AML-193 (cell line): ENCODE measurements around the gene MANEAL.

Source experiments
- DNase-seq, 2 experiments: peaks; one replicate each; lab custom pipeline; 2025; lab: John Stamatoyannopoulos, UW

The MANEAL gene

DNA sequence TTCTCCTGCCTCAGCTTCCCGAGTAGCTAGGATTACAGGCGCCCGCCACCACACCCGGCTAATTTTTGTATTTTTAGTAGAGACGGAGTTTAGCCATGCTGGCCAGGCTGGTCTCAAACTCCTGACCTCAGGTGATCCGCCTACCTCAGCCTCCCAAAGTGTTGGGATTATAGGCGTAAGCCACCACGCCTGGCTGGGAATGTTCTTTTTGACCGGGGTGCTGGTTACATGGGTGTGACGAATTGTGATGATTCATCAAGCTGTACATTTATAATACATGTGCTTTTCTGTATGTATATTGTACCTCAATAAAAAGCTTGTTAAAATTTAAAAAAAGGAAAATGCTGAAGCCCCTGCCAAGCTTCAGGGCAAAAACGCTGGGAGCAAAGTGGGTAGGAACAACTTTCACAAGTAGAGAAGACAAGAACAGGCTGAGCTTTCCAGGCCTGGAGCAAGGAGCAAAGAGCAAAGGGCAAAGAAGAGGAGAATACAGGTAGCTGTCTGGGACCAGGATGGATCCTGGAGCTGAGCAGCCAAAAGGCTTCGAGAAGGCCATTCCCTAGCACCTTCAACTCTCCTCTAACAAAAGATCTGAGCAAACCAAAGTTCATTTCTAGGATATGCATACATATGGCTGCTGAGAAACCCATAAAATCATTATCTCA lies 34.9 kb downstream of the MANEAL start:
- no peak for DNase-seq

DNA sequence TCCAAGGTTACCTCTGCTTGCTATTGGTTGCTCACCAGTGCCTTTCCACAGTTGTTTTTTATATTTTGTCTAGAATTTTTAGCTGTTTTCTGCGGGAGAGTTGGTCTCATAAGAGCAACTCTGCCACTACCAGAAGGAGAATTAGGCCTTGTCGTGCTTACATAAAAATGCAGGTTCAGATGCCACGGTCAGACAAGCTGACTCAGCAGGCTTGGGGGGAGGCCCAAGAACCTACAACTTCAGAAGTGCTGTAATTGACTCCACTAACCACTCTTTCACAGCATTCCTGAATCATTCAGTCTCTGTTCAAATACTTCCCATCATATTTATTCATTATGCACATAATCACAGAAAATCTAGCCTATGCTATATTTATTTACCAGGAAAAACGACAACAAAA lies 37.5 kb downstream of the MANEAL start:
- DNase-seq: no peak

DNA sequence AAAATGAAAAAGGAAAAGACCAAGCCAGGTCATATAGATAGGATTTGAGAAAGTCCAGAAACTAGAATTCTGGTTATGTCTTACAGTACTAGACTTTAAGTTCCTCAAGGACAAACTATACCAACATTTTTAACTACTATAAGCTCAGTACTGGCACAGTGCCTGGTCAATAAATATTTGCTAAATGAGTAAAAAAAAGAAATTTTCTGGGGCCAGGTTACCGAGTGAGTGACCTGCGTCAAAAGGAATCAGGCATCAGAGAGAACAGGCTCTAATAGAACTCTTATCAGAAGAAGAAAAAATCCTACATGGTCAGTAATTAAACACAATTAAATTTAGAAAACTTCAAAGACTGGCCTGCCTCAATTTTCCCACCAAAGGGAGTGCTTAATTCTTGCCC lies 38.2 kb downstream of the MANEAL start:
- DNase-seq: no peak

DNA sequence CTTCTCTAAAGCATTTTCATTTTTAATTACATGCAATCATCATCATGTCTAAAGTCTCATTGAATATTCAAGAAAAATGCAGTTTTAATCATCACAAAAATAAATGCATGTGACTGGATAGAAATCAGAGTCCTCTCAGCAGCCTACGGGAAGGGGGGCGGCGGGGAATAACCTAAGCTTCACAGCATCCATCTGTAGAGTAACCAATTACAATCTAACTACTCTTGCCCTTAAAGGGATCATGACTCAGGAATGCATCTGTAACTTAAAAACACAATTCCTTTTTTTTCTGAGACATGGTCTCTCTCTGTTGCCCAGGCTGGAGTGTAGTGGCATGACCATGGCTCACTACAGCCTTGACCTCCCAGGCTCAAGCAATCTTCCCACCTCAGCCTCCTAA lies 43.1 kb downstream of the MANEAL start:
- no peak for DNase-seq

DNA sequence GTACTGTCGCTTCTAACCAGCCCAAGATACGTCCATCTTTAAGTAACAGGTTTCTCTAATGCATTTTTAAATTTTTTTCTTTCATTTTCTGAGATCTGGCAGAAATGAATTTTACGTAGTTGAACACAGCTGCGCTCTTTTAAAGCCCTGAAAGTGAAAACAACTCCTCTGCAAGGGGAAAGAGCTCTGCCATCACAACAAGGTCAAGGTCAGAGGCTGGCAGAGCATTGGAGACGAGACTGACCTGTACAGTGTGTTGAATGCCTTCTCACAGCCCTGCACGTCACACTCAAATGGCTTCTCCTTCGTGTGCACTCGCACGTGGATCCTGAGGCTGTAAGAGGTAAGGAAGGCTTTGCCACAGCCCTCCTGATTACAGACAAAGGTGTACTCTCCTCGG lies 46.0 kb downstream of the MANEAL start:
- DNase-seq: no peak

DNA sequence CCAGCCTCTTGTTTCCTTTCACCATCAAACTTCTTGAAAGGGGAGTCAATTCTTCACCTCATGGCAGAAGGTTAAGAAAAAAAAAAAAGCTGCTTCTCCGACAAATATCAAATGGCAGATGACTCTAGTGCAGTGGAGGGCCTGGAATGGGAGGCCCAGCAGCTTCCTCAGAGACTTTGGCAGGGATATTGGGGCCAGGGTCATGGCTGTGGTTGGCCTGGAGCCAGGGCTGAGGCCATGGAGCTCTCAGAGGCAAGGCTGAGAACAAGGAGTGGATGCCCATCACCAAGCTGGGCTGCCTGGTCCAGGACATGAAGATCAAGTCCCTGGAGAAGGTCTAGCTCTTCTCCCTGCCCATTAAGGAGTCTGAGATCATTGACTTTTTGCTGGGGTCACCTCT lies 47.1 kb downstream of the MANEAL start:
- DNase-seq: no peak

DNA sequence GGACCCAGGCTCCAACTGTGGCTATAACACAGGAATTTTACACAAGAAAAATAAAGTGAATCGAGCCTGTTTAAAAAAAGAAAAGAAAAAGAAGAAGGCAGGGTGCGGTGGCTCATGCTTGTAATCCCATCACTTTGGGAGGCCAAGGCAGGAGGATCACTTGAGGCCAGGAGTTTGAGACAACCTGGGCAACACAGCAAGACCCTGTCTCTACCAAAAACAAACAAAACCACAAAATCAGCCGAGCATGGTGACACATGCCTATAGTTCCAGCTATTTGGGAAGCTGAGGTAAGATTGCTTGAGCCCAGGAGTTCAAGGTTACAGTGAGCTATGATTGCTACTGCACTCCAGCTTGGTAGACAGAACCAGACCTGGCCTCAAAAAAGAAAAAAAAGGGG lies 48.0 kb downstream of the MANEAL start:
- no peak for DNase-seq

DNA sequence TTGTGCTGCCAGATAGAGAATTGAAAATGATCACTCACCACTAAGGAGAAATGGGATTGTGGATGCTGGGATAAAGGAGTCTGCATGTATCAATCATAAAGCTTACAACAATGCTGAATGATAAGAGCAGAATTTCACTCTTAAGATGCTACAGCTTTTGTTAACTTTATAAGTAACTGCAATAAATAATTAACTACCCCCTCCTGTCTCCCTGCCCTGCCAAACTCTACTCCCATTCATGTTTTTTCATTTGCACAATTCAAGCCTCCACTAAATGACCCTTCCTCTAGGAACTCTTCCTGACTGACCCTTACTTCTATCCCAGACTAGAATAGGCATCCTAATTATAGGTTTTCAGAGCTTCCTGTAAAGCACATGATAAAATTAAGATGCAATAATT lies 50.9 kb downstream of the MANEAL start:
- DNase-seq: no peak

DNA sequence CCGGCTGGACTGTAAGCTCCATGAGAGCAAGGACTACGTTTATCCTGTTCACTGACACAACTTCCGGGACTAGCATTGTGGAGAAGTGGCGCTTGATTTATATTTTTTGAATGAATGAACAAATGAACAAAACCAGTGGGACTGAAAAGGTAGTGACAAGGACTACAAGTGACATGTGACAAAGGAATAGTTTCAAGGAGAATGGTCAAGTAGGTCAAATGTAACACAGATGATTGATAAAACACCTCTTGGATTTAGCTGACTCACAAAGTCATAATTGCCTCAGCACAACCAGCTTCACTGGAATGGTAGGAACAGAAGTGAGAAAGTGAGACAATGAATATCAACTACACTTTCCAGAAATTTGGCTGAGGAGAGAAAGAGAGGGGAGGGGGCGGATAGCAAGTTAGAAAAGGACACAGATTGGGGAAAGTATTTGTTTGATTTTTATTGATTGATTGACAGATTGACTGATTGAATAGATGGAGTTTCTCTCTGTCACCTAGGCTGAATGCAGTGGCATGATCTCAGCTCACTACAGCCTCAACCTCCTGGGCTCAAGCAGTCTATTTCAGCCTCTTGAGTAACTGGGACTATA lies 51.5 kb downstream of the MANEAL start:
- no peak for DNase-seq

DNA sequence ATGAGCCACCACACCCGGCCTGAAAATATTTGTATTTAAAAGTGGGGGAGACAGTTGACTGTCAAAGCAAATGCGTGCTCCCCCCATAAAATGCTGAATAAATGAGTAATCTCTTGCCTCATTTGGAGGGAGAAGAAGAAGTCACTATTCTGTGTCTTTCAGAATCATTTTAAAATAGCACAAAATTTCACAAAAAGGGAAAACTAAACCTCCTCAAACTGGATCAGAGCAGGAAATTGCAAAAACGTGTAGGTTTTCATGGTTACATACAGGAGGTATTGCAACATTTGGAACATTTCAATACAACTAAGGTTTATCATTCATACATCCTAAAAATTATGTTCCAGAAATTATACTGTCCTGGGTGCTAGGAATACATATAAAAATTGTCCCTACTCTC lies 52.1 kb downstream of the MANEAL start:
- DNase-seq: peak; percentile 86 to 90

DNA sequence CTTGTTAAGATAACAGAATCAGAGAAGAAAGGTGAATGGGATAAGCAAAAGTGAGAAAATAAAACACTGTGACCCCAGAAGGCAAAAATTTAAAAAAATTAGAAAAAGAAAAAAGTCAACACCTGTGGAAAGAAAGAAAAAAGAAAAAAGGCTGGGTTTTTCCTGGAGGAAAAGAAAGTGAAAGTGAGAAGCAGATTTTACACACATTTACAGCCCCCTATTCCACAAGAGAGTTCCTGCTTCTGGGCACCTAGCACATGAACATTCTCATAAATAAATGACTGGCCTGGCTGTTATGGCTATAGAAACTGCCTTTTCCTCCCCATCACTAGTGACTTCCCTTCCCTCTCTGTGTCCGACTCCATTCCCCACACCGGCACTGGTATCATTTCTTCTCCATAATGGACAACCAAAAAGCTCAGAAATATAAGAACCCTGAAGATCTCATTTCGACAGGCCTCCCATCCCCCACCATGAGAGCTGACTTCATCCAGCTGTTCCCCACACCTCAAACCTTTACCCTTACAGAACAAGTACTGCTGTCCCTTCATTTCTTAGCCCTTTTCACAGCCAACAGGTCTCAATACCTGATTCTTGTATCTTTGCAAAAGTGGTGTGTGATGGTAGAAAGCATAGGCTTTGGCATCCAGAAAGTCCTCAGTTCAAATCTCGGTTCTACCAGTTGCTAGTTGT lies 53.1 kb downstream of the MANEAL start:
- DNase-seq: no peak

DNA sequence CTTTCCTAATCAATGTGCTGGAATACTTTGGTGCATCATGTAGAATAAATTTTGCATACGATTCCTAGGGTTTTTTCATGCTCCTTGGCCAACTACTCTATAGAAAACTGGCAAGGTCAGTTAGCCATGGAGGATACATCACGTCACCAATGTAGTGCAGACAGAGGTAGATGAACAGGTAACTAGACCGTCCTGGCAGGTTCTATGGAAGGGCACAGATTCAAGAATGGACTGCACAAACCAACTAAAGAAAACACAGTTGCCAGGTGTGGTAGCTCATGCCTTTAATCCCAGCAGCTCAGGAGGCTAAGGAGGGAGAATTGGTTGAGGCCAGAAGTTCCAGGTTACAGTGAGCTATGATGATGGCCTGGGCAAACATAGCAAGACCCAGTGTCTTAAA lies 55.8 kb downstream of the MANEAL start:
- no peak for DNase-seq

DNA sequence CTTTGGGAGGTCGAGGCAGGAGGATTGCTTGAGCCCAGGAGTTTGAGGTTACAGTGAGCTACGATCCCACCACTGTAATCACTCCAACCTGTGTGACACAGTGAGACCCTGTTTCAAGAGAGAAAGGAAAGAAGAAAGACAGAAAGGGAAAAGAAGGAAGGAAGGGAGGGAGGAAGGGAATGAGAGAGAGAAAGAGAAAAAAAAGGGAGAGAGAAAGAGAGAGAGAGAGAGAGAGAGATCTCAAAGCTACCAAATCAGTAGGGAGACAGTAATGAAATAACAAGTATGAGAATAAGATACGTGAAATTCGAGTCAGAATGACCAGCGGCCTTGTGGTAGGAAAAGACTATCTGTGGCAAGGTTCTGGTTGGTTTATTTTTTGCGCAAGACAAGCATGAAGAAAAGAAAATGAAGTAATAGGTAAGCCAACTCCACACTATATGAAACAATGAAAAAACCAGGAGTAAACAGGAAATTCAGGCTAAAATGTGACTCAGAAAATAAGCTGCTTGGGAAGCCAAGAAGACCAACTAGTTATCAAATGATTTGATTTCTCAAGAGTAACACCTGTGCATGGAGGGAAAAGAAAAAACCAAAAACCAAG lies 56.8 kb downstream of the MANEAL start:
- DNase-seq: peak; percentile 63 to 71
